ENCODE data around the gene ERC1.

DNA sequence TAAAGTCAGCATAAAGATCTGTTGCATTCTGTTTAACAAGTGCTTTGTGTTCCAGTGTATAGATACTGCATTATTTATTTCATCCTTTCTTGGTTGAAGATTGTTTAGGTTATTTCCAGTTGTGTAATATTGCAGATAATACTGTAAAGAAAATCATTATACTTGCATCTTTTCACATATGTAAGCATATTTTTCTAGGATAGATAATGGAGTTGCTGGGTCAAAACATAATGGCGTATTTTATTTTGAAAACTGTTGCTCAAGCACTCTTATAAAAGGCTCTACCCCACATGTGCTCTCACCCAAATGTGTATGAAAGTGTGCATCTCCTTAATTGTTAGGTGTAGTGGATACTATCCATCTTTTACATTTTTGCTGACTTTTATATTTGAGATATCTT lies 329.0 kb downstream of the ERC1 start:
- TF ChIP-seq CTCF (IDR thresholded peaks at IDR 0.05; ENCODE audit: low read length) = no peak
- no peak for TF ChIP-seq EZH2phosphoT487 (IDR thresholded peaks at IDR 0.05; ENCODE audit: low read length)
- no peak for TF ChIP-seq EZH2 (optimal IDR thresholded peaks at IDR 0.05; ENCODE audit: low read depth, low read length)

All from MM.1S (cell line).